HepG2 (cell line): ENCODE measurements around the gene SEC31A. TPM values are rescaled to one million over a fixed set of nuclear protein-coding genes. Genes with fewer than 3 reads are reported as not detected.

Source experiments
- ATAC-seq: fragments of 200-7000 bp; cut with Tn5 transposase; 3 replicates; pipeline ENCODE4 v1.9.1; 2020; ENCODE audit warnings: mild to moderate bottlenecking, moderate library complexity
- BruUV-seq: library from RNA; stranded (reverse); fragments of 400-500 nt; replicated peaks from 2 replicates; lab custom pipeline; 2021; lab: Mats Ljungman, UMichigan
- CTCF ChIA-PET: fragments of 300-600 bp; formaldehyde crosslinking; extraction: SDS; loops from one replicate; lab custom pipeline; 2021; ENCODE audit warnings: low total read pairs, inconsistent platforms, low intra/inter-chr PET ratio; lab: Yijun Ruan, JAX
- POLR2A ChIA-PET: fragments of 350-600 bp; sonication (Branson Sonifier 250); formaldehyde crosslinking; loops from one replicate; lab custom pipeline; 2020; ENCODE audit warnings: antibody characterized with exemption, inconsistent platforms; lab: Yijun Ruan, JAX
- DNase-seq: peaks from one replicate; pipeline ENCODE4 v3.0.0-alpha.2; 2015; ENCODE audit warnings: low spot score
- FAIRE-seq: peaks from 3 replicates; lab custom pipeline; 2011; peaks lifted over from hg19 to GRCh38; lab: Jason Lieb, UNC
- H2AFZ ChIP-seq: one replicate; pipeline ENCODE4 v1.6.1; 2011; ENCODE audit warnings: low read length, inconsistent platforms
- H3K27ac ChIP-seq: fragments of 300-600 bp; 3 replicates; pipeline ENCODE4 v1.8.0; 2011; ENCODE audit warnings: mixed run types, mild to moderate bottlenecking, mixed read lengths, low read length, inconsistent platforms; ENCODE audit not compliant: insufficient read depth; ENCODE audit errors: extremely low read length
- H3K27me3 ChIP-seq, 2 experiments: fragments of 200-600 bp in 1 of 2; 2 replicates in 1 of 2; 3 replicates in 1 of 2; pipeline versions ENCODE4 v1.6.0 to v1.8.0; 2011; ENCODE audit warnings: low read length in 2 of 2, mild to moderate bottlenecking in 2 of 2, moderate library complexity in 2 of 2, inconsistent platforms in 1 of 2; ENCODE audit not compliant: insufficient read depth in 2 of 2, control insufficient read depth in 1 of 2
- H3K36me3 ChIP-seq, 2 experiments: fragments of 200-600 bp in 1 of 2; replicated peaks in 1 of 2; 2 replicates in 1 of 2; 3 replicates in 1 of 2; pipeline versions ENCODE4 v1.5.1 to v1.8.0; 2011; ENCODE audit warnings: low read length in 2 of 2, inconsistent platforms in 1 of 2; ENCODE audit not compliant: insufficient read depth in 2 of 2, control insufficient read depth in 1 of 2
- H3K4me1 ChIP-seq: 2 replicates; pipeline ENCODE4 v1.5.1; 2012; ENCODE audit warnings: low read length, inconsistent platforms; ENCODE audit not compliant: insufficient read depth
- H3K4me2 ChIP-seq: 2 replicates; pipeline ENCODE4 v1.6.0; 2011; ENCODE audit warnings: low read depth, low read length, inconsistent platforms
- H3K4me3 ChIP-seq, 3 experiments: fragments of 200-600 bp in 1 of 3; sonication (generic), shearing (Covaris generic) in 1 of 3; replicated peaks in 1 of 3; 2 replicates each; pipeline ENCODE4 v1.5.1; 2011 to 2016; ENCODE audit warnings: low read length in 3 of 3, inconsistent platforms in 2 of 3, low read depth in 2 of 3, mild to moderate bottlenecking in 2 of 3, control low read depth in 1 of 3, mixed read lengths in 1 of 3; ENCODE audit not compliant: insufficient read depth in 1 of 3
- H3K79me2 ChIP-seq: one replicate; pipeline ENCODE4 v1.6.1; 2011; ENCODE audit warnings: low read length, inconsistent platforms; ENCODE audit not compliant: insufficient read depth
- H3K9ac ChIP-seq: 2 replicates; pipeline ENCODE4 v1.6.0; 2011; ENCODE audit warnings: mild to moderate bottlenecking, low read depth, low read length, inconsistent platforms; ENCODE audit not compliant: insufficient read depth
- H3K9me3 ChIP-seq: 2 replicates; pipeline ENCODE4 v1.5.1; 2012; ENCODE audit warnings: mild to moderate bottlenecking, low read length
- H4K20me1 ChIP-seq: 2 replicates; pipeline ENCODE4 v1.6.0; 2011; ENCODE audit warnings: inconsistent platforms, mild to moderate bottlenecking, low read length, moderate library complexity; ENCODE audit not compliant: insufficient read depth
- AGO1 ChIP-seq: fragments of 200-400 bp; formaldehyde crosslinking; IDR thresholded peaks from 2 replicates; pipeline ENCODE4 v1.6.1; 2017; ENCODE audit warnings: mild to moderate bottlenecking, low read depth, low read length, moderate library complexity; ENCODE audit not compliant: poor library complexity, severe bottlenecking
- ARID4A ChIP-seq: sonication (generic); formaldehyde crosslinking; IDR thresholded peaks from 2 replicates; pipeline ENCODE4 v1.5.0; 2020; ENCODE audit warnings: mild to moderate bottlenecking, missing genetic modification reagents, borderline replicate concordance
- ATF7 ChIP-seq, 2 experiments: fragments of 450-650 bp in 1 of 2; sonication (generic) in 1 of 2; formaldehyde crosslinking in 1 of 2; IDR thresholded peaks; 2 replicates each; pipeline versions ENCODE4 v1.4.0 to v1.6.1; 2016 to 2020; ENCODE audit warnings: antibody characterized with exemption in 1 of 2, mild to moderate bottlenecking in 1 of 2, missing genetic modification reagents in 1 of 2
- ATM ChIP-seq: fragments of 450-650 bp; IDR thresholded peaks from 2 replicates; pipeline ENCODE4 v1.7.1; 2017; ENCODE audit warnings: mild to moderate bottlenecking, borderline replicate concordance
- GATAD2A ChIP-seq: IDR thresholded peaks from 2 replicates; pipeline ENCODE4 v1.6.1; 2016
- HDAC2 ChIP-seq: sonication (generic); formaldehyde crosslinking; IDR thresholded peaks from 2 replicates; pipeline ENCODE4 v1.4.0; 2020; ENCODE audit warnings: missing genetic modification reagents
- KLF6 ChIP-seq: IDR thresholded peaks from 2 replicates; pipeline ENCODE4 v1.8.0; 2016; ENCODE audit warnings: missing biosample characterization, missing genetic modification reagents
- NCOR1 ChIP-seq: fragments of 200-600 bp; sonication (generic); IDR thresholded peaks from 2 replicates; pipeline ENCODE4 v1.7.0; 2017; ENCODE audit warnings: antibody characterized with exemption, low read length, borderline replicate concordance
- NFKBIZ ChIP-seq: IDR thresholded peaks from 2 replicates; pipeline ENCODE4 v1.6.1; 2018; ENCODE audit warnings: missing genetic modification reagents, missing compliant biosample characterization
- PCBP1 ChIP-seq: fragments of 200-400 bp; formaldehyde crosslinking; IDR thresholded peaks from 2 replicates; pipeline ENCODE4 v1.6.1; 2017; ENCODE audit warnings: mild to moderate bottlenecking, low read depth, low read length, borderline replicate concordance
- PHB2 ChIP-seq: fragments of 450-650 bp; IDR thresholded peaks from 2 replicates; pipeline ENCODE4 v1.6.1; 2018; ENCODE audit not compliant: partially characterized antibody
- SIN3B ChIP-seq: fragments of 150-350 bp; IDR thresholded peaks from 2 replicates; pipeline ENCODE4 v1.6.1; 2014; ENCODE audit warnings: low read length
- TIGD3 ChIP-seq: sonication (generic); formaldehyde crosslinking; IDR thresholded peaks from 2 replicates; pipeline ENCODE4 v1.5.1; 2020; ENCODE audit warnings: mild to moderate bottlenecking, missing genetic modification reagents, borderline replicate concordance
- WGBS: methylation state at CpG from one replicate; pipeline ENCODE4 v1.1.6; 2017; ENCODE audit warnings: low lambda C conversion rate; 5-methylcytosine and 5-hydroxymethylcytosine counted together
- in situ Hi-C: cut with HindIII; loops from 2 replicates; pipeline ENCODE4 v1.10.0; 2017; ENCODE audit warnings: low pct_unique_long_range_greater_than_20kb; ENCODE audit not compliant: extremely low pct_ligation_motif_present
- intact Hi-C: fragments of 100-400 bp; cut with micrococcal nuclease; formaldehyde crosslinking; loops from one replicate; pipeline ENCODE4 v1.10.0; 2022; ENCODE audit not compliant: unreplicated experiment
- polyA plus RNA-seq, 8 experiments: library from polyadenylated mRNA; depleted of rRNA in 3 of 8; stranded (reverse) in 7 of 8; unstranded in 1 of 8; fragments of >200 nt; fragmentation: Illumina TruSeq in 4 of 8; extraction: Trizol in 4 of 8; gene quantifications; 2 replicates each; pipeline versions ENCODE4 v1.2.1 to v1.2.3, GENCODE V29; 2011 to 2016; ENCODE audit warnings: low read depth in 4 of 8, missing spikeins in 1 of 8, mixed read lengths in 1 of 8; ENCODE audit not compliant: insufficient read depth in 1 of 8
- total RNA-seq, 5 experiments: library from RNA; depleted of rRNA; stranded (reverse); fragments of >200 nt; fragmentation: Illumina TruSeq; extraction: Trizol; gene quantifications; 2 replicates each; pipeline ENCODE4 v1.2.3, GENCODE V29; 2016; ENCODE audit warnings: low read depth in 1 of 5

Gene SEC31A
- total and polyA plus RNA-seq, 2 of the 13 experiments (the other 11 are each of a cell fraction or from before 2014, with no cell fraction given): 231 to 435 TPM

- TF ChIP-seq PHB2 (no peak), ATF7 (IDR thresholded peaks at IDR 0.05) (no peak), ATF7 (CRISPR knock-in tag; IDR thresholded peaks at IDR 0.05) (no peak), ATM (no peak), GATAD2A (CRISPR knock-in tag) (no peak), SIN3B (no peak)
- TF ChIP-seq, all 625 proteins: peak for 0
Observed at GRCh38 chr4:82934441-82934840, 43.5 kb upstream of the SEC31A start (continued).

- intact Hi-C loops (no loop called here), in situ Hi-C loops (no loop called here)
- 0 out of 2 replicates have a peak, but pooled peaks cover 10% of the 10 kb centered on the region for H3K4me1 ChIP-seq
- BruUV-seq: no TSS peak
- 92% methylated on average over 5 of the region's 5 CpGs for WGBS
- H3K4me3 ChIP-seq: no peak overlapping the region
- H3K27me3 ChIP-seq: no peaks in the 10 kb centered on the region
- H4K20me1 ChIP-seq: no peaks in the 10 kb centered on the region
- H3K9me3 ChIP-seq: no peaks in the 10 kb centered on the region
- no peak overlapping the region for H3K9ac ChIP-seq
- ChIA-PET CTCF (no interaction called here), POLR2A (no interaction called here)
- H3K4me2 ChIP-seq: no peak overlapping the region
- ATAC-seq (no peak), DNase-seq (no peak), FAIRE-seq (no peak)
- no peak overlapping the region for H3K27ac ChIP-seq
- H3K79me2 ChIP-seq: no peaks in the 10 kb centered on the region
- H3K36me3 ChIP-seq: peaks cover 11 to 58% of the 10 kb centered on the region in 2 experiments
- TF ChIP-seq AGO1 (no peak), KLF6 (CRISPR knock-in tag) (no peak), PCBP1 (no peak), HDAC2 (CRISPR knock-in tag) (no peak), NFKBIZ (CRISPR knock-in tag) (no peak), NCOR1 (no peak), ARID4A (CRISPR knock-in tag) (no peak), TIGD3 (CRISPR knock-in tag) (no peak)
- no peak overlapping the region for H2AFZ ChIP-seq
Observed at GRCh38 chr4:82930848-82931755, 40.1 kb upstream of the SEC31A start.
